Measurements from ENCODE around the gene STAP1.
"Not testable (repeated sequence)": the region's sequence is repeated elsewhere in the genome, so short reads cannot be mapped to it uniquely, and the experiment has no call there.

DNA sequence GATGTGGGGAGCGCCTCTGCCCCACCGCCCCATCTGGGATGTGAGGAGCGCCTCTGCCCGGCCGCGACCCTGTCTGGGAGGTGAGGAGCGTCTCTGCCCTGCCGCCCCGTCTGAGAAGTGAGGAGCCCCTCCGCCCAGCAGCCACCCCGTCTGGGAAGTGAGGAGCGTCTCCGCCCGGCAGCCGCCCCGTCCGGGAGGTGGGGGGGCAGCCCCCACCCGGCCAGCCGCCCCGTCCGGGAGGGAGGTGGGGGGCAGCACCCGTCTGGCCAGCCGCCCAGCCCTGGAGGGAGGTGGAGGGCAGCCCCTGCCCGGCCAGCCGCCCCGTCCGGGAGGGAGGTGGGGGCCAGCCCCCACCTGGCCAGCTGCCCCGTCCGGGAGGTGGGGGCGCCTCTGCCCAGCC lies 78.5 kb downstream of the STAP1 start:
- TF ChIP-seq, protein P1, sequence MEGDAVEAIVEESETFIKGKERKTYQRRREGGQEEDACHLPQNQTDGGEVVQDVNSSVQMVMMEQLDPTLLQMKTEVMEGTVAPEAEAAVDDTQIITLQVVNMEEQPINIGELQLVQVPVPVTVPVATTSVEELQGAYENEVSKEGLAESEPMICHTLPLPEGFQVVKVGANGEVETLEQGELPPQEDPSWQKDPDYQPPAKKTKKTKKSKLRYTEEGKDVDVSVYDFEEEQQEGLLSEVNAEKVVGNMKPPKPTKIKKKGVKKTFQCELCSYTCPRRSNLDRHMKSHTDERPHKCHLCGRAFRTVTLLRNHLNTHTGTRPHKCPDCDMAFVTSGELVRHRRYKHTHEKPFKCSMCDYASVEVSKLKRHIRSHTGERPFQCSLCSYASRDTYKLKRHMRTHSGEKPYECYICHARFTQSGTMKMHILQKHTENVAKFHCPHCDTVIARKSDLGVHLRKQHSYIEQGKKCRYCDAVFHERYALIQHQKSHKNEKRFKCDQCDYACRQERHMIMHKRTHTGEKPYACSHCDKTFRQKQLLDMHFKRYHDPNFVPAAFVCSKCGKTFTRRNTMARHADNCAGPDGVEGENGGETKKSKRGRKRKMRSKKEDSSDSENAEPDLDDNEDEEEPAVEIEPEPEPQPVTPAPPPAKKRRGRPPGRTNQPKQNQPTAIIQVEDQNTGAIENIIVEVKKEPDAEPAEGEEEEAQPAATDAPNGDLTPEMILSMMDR (IDR thresholded peaks at IDR 0.05; ENCODE audit: poor library complexity, severe bottlenecking): not testable (repeated sequence)
- not testable (repeated sequence) for TF ChIP-seq EZH2 (IDR thresholded peaks at IDR 0.05; ENCODE audit: borderline replicate concordance, insufficient read depth, low read length, poor library complexity, severe bottlenecking); POLR2AphosphoS5 (IDR thresholded peaks at IDR 0.05); EP300 (conservative IDR thresholded peaks at IDR 0.05; ENCODE audit: poor library complexity, severe bottlenecking); SMC3 (conservative IDR thresholded peaks at IDR 0.05; ENCODE audit: poor library complexity)

Measured in neural cell (in vitro differentiated cells).